PFSK-1 (cell line): ENCODE measurements around the gene PRPF6.

Experiments used
- FOXP2 ChIP-seq: optimal IDR thresholded peaks from 2 replicates; pipeline ENCODE3; 2011; ENCODE audit warnings: borderline replicate concordance, control low read depth, inconsistent platforms; ENCODE audit not compliant: insufficient read depth; ENCODE audit errors: extremely low read length, extremely low read depth
- POLR2AphosphoS5 ChIP-seq: IDR thresholded peaks from 2 replicates; pipeline ENCODE4 v1.6.1; 2012; ENCODE audit warnings: low read depth, mild to moderate bottlenecking, control low read depth, low read length, moderate library complexity
- SIN3A ChIP-seq: IDR thresholded peaks from 2 replicates; pipeline ENCODE4 v1.6.1; 2012; ENCODE audit warnings: mild to moderate bottlenecking, low read length, moderate library complexity, borderline replicate concordance; ENCODE audit not compliant: insufficient read depth
- TAF1 ChIP-seq: IDR thresholded peaks from 2 replicates; pipeline ENCODE4 v1.6.1; 2012; ENCODE audit warnings: low read length, control low read depth, borderline replicate concordance; ENCODE audit not compliant: insufficient read depth
- TF ChIP-seq, protein P1 (sequence below), 2 experiments: IDR thresholded peaks; 2 replicates each; pipeline versions ENCODE4 v1.6.1 to v1.8.0; 2011 to 2012; ENCODE audit warnings: low read depth in 2 of 2, low read length in 2 of 2, control low read depth in 1 of 2, inconsistent platforms in 1 of 2, mild to moderate bottlenecking in 1 of 2, moderate library complexity in 1 of 2; ENCODE audit not compliant: insufficient read depth in 1 of 2

The PRPF6 gene

DNA sequence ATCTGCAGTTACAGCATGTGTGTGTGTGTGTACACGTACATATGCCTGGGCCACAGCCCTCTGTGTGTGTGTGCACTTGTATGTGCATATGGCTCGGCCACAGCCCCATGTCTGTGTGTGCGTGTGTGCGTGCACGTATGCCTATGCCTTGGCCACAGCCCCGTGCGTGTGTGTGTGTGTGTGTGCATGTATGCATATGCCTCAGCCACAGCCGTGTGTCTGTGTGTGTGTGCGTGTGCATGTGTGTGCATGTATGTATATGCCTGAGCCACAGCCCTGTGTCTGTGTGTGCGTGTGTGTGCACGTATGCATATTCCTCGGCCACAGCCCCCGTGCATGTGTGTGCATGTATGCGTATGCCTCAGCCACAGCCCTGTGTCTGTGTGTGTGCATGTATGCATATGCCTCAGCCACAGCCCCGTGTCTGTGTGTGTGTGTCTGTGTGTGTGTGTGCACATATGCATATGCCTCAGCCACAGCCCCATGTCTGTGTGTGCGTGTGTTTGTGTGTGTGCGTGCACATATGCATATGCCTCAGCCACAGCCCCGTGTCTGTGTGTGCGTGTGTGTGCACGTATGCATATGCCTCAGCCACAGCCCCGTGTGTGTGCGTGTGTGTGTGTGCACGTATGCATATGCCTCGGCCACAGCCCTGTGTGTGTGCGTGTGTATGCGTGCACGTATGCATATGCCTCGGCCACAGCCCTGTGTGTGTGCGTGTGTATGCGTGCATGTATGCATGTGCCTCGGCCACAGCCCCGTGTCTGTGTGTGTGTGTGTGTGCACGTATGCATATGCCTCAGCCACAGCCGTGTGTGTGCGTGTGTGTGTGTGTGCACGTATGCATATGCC lies 40.4 kb downstream of the PRPF6 start:
- TF ChIP-seq FOXP2 (no peak), TAF1 (no peak), POLR2AphosphoS5 (no peak), SIN3A (no peak)
- TF ChIP-seq, protein P1, sequence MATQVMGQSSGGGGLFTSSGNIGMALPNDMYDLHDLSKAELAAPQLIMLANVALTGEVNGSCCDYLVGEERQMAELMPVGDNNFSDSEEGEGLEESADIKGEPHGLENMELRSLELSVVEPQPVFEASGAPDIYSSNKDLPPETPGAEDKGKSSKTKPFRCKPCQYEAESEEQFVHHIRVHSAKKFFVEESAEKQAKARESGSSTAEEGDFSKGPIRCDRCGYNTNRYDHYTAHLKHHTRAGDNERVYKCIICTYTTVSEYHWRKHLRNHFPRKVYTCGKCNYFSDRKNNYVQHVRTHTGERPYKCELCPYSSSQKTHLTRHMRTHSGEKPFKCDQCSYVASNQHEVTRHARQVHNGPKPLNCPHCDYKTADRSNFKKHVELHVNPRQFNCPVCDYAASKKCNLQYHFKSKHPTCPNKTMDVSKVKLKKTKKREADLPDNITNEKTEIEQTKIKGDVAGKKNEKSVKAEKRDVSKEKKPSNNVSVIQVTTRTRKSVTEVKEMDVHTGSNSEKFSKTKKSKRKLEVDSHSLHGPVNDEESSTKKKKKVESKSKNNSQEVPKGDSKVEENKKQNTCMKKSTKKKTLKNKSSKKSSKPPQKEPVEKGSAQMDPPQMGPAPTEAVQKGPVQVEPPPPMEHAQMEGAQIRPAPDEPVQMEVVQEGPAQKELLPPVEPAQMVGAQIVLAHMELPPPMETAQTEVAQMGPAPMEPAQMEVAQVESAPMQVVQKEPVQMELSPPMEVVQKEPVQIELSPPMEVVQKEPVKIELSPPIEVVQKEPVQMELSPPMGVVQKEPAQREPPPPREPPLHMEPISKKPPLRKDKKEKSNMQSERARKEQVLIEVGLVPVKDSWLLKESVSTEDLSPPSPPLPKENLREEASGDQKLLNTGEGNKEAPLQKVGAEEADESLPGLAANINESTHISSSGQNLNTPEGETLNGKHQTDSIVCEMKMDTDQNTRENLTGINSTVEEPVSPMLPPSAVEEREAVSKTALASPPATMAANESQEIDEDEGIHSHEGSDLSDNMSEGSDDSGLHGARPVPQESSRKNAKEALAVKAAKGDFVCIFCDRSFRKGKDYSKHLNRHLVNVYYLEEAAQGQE (IDR thresholded peaks at IDR 0.05; ENCODE audit: insufficient read depth in 1 of 2, low read depth in 2 of 2, low read length in 2 of 2) = no peak

DNA sequence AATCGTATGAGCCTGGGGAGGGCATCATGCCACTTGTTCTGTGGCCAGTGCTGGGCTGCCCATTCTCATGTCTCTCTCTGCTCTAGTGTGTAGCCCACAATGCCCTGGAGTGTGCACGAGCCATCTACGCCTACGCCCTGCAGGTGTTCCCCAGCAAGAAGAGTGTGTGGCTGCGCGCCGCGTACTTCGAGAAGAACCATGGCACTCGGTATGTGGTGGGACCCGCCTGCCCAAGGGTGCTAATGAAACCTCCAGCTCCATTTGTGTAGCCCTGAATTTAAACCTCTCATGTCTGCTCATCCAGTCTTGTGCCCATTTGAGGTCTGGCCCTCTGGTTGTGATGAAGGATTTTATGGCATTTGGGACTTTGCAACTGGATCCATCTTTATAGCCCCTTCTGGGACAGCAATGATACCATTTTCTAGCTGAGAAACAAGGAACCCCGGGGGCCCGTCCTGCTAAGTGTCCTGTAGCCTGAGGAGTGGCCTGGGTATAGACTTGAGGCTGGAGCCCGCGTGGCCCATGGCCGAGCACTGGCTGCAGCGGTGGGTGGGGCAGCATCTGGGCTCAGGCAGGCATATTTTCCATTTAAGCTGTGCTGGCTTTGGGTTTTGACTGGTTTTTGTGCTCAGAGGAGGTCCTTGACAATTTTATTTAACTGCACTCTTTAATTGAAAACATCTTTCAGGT lies 41.9 kb downstream of the PRPF6 start:
- TF ChIP-seq POLR2AphosphoS5 (no peak), SIN3A (no peak), FOXP2 (no peak), TAF1 (no peak)
- TF ChIP-seq, protein P1 (IDR thresholded peaks at IDR 0.05; ENCODE audit: insufficient read depth in 1 of 2, low read depth in 2 of 2, low read length in 2 of 2) = no peak

DNA sequence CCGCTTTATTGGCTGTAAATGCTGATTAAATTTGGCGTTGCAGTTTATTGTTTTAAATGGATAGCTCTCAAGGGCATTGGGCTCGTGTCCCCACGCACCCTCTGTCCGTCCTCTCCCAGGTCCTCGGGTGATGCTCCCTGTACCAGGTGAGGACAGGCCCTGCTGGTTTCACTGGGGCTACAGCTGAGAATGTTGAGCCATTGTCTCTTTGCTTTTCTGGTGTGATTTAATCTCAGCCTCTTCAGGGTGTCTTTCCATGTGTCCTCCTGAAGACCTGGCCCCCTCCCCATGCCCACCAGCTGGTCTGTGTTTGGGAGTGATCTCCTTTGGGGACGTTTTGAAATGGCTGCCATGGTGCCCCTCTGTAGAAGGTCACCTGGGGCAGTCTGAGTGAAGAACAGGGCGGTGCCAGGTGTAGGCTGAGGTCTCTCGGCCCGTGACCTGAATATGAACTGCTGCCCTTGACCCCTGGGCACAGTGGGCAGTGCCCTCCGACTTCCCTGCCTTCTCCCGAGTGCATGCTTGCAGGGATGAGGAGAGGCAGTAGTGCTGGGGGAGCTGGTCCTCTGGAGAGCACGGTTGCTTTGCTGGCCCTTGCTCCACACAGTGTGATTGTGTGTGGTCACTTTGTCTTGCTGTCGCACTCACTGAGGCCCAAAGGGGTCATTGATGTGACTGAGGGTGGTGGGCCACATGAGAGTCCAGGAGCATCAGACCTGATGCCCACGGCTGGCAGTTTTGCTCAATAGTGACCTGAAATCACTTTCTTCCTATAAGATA lies 42.6 kb downstream of the PRPF6 start:
- TF ChIP-seq TAF1 (no peak), SIN3A (no peak), FOXP2 (no peak), POLR2AphosphoS5 (no peak)
- TF ChIP-seq, protein P1 (IDR thresholded peaks at IDR 0.05; ENCODE audit: insufficient read depth in 1 of 2, low read depth in 2 of 2, low read length in 2 of 2) = no peak

DNA sequence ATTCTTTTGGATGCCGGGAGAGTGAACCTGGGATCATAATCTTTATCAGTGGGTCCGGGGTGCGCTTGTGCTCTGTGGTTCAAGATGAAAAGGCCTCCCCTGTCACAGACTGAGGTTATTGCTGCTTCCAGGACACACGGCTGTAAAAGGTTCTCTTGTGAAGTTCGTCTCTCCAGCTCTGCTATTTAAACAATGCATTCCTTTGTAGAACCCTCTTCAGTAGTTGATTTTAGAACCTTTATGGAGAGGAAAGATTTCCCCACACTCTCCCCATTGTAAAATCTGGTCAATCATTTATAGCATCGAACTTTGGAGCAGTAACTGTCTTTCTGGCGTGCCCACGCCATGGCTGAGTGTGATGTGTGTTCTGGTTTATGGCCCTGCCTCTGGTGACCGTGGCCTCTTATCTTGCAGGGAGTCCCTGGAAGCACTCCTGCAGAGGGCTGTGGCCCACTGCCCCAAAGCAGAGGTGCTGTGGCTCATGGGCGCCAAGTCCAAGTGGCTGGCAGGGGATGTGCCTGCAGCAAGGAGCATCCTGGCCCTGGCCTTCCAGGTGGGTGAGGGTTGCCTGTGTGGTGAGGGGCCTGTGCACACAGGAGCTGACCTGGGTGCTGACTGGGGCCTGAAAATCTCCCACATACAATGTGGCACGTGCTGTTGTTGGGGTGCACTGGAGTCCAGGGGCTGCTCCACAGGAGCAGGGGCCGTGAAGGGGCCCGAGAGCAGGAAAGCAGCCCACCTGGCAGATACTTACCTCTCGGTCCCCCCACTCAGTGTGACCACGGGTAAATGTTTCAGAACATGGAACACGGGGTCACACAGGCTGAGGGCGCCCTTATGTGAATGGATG lies 43.4 kb downstream of the PRPF6 start:
- TF ChIP-seq SIN3A = no peak
- TF ChIP-seq TAF1 = no peak
- TF ChIP-seq FOXP2 = no peak
- TF ChIP-seq POLR2AphosphoS5 = no peak
- TF ChIP-seq, protein P1 (IDR thresholded peaks at IDR 0.05; ENCODE audit: insufficient read depth in 1 of 2, low read depth in 2 of 2, low read length in 2 of 2) = no peak
